Ovary (tissue), 9 donors: ENCODE results near the gene DCHS2. TPM values are rescaled to one million over a fixed set of nuclear protein-coding genes. Genes with fewer than 3 reads are reported as not detected.

Experiments used
- DNase-seq, 5 donors: peaks; one replicate each; pipeline ENCODE4 v3.0.0-alpha.2; 2019 to 2020
- H3K27ac ChIP-seq, 2 donors: fragments of 200-600 bp; one replicate each; pipeline versions ENCODE4 v1.5.1 to v1.8.0; 2019 to 2022
- H3K27me3 ChIP-seq: fragments of 200-600 bp; one replicate; pipeline ENCODE4 v1.8.0; 2022
- H3K36me3 ChIP-seq: fragments of 200-600 bp; sonication (generic); one replicate; pipeline ENCODE4 v1.5.1; 2019
- H3K4me1 ChIP-seq: one replicate; pipeline ENCODE4 v1.8.1; 2013; ENCODE audit warnings: mild to moderate bottlenecking, moderate library complexity; ENCODE audit not compliant: insufficient read depth
- H3K4me3 ChIP-seq: fragments of 200-600 bp; sonication (generic); one replicate; pipeline ENCODE4 v1.5.1; 2017
- H3K9me3 ChIP-seq, 2 donors: fragments of 200-600 bp in 1 of 2; sonication (generic) in 1 of 2; one replicate each; pipeline versions ENCODE4 v1.5.1 to v1.8.1; 2013 to 2019; ENCODE audit warnings: mild to moderate bottlenecking in 1 of 2, moderate library complexity in 1 of 2
- CTCF ChIP-seq, 3 donors: fragments of 450-650 bp in 2 of 3; fragments of 200-600 bp in 1 of 3; IDR thresholded peaks; one replicate each; pipeline versions ENCODE4 v1.5.1 to v1.8.0; 2016 to 2022; ENCODE audit warnings: antibody characterized with exemption in 3 of 3, mild to moderate bottlenecking in 1 of 3
- EP300 ChIP-seq: sonication (generic); formaldehyde crosslinking; IDR thresholded peaks from one replicate; pipeline ENCODE4 v1.6.1; 2017; ENCODE audit warnings: antibody characterized with exemption
- POLR2A ChIP-seq: fragments of 450-650 bp; IDR thresholded peaks from one replicate; pipeline ENCODE4 v1.6.1; 2017; ENCODE audit warnings: antibody characterized with exemption, mild to moderate bottlenecking, moderate library complexity
- WGBS, 3 donors: extraction: QIAGEN DNeasy Blood & Tissue Kit in 1 of 3; methylation state at CpG; one replicate each; pipeline versions ENCODE4 v1.1.5 to v1.1.7; 2013 to 2017; 5-methylcytosine and 5-hydroxymethylcytosine counted together
- intact Hi-C, 4 donors: fragments of 100-400 bp; cut with DNase I; formaldehyde crosslinking; loops; one replicate each; pipeline versions ENCODE4 v1.11.0 to v1.15.1; 2022 to 2023
- polyA plus RNA-seq, 2 donors: library from polyadenylated mRNA; stranded (reverse); fragments of 200-250 nt in 1 of 2; fragments of 350-450 nt in 1 of 2; fragmentation: Illumina TruSeq in 1 of 2; extraction: RNeasy Lipid Tissue Mini Kit (QIAGEN cat#74804) in 1 of 2; gene quantifications; one replicate each; pipeline ENCODE4 v1.2.3, GENCODE V29; 2013 to 2014
- total RNA-seq, 7 donors: library from RNA; depleted of rRNA in 2 of 7; stranded (reverse); fragments of >200 nt in 2 of 7; fragmentation: NEBNext Ultra II Directional in 3 of 7; extraction: Animal tissue kit (Norgen Biotek cat#: 25700) in 3 of 7; gene quantifications; one replicate each; pipeline versions ENCODE4 v1.1.0 to v1.2.4, GENCODE V29; 2016 to 2023
- donor health status: DM: no; HTN: no; CAD: no; lungs with moderate emphysema.
- donor health status: DM: no; HTN: no; CAD: no.
- donor health status: Bipolar disorder and iron deficiency.
- donor health status: DM: yes; HTN: yes; CAD: no.
- donor health status: DM: no; HTN: no; CAD: no.
- donor health status: DM: yes; HTN: yes; CAD: no.

DCHS2 gene
- total and polyA plus RNA-seq, 9 donors = 0.68 to 8.7 (median 2.6) TPM

- no peaks in the 10 kb centered on the region for H3K9me3 ChIP-seq
- H3K27me3 ChIP-seq = no peaks in the 10 kb centered on the region
- TF ChIP-seq EP300 (no peak), CTCF (IDR thresholded peaks at IDR 0.05) (no peak), POLR2A (no peak)
- WGBS, 3 donors = 83 to 84% (median 84%) methylated on average over 4 of the region's 4 CpGs
- no peaks in the 10 kb centered on the region for H3K4me1 ChIP-seq
- no peaks in the 10 kb centered on the region for H3K36me3 ChIP-seq
- no peak for DNase-seq
- no peak overlapping the region for H3K27ac ChIP-seq
- intact Hi-C loops = no loop called here
- H3K4me3 ChIP-seq = no peak overlapping the region
Measured at GRCh38 chr4:154384012-154384411, 107.6 kb downstream of the DCHS2 start.

- TF ChIP-seq POLR2A (no peak), CTCF (IDR thresholded peaks at IDR 0.05) (no peak), EP300 (no peak)
Measured at GRCh38 chr4:154376486-154376885, 115.1 kb downstream of the DCHS2 start.

GRCh38 chr4:154368060-154368459, 123.5 kb downstream of the DCHS2 start:
- Histone ChIP-seq H3K9me3 (no peaks in the 10 kb centered on the region), H3K36me3 (no peaks in the 10 kb centered on the region), H3K4me1 (peaks cover 3% of the 10 kb centered on the region), H3K4me3 (no peak overlapping the region), H3K27me3 (no peaks in the 10 kb centered on the region), H3K27ac (no peak overlapping the region)
- no peak for TF ChIP-seq POLR2A
- no peak for TF ChIP-seq CTCF (IDR thresholded peaks at IDR 0.05)
- TF ChIP-seq EP300 = no peak
- 33 to 49% (median 37%) methylated on average over 4 of the region's 4 CpGs for WGBS, 3 donors
- intact Hi-C loops = no loop called here
- no peak for DNase-seq

More at GRCh38 chr4:154376486-154376885, 115.1 kb downstream of the DCHS2 start:
- DNase-seq = no peak
- H3K4me1 ChIP-seq = no peaks in the 10 kb centered on the region
- H3K27me3 ChIP-seq = no peaks in the 10 kb centered on the region
- H3K9me3 ChIP-seq = no peaks in the 10 kb centered on the region
- intact Hi-C loops = no loop called here
- H3K4me3 ChIP-seq = no peak overlapping the region
- no peaks in the 10 kb centered on the region for H3K36me3 ChIP-seq
- 86 to 96% (median 92%) methylated on average over 1 of the region's 1 CpG for WGBS, 3 donors
- no peak overlapping the region for H3K27ac ChIP-seq

- H3K4me3 ChIP-seq = no peak overlapping the region
- H3K27me3 ChIP-seq = no peaks in the 10 kb centered on the region
- DNase-seq = no peak
- peaks cover 3% of the 10 kb centered on the region for H3K4me1 ChIP-seq
- H3K27ac ChIP-seq = no peak overlapping the region
- WGBS, 3 donors = 14 to 23% (median 20%) methylated on average over 2 of the region's 2 CpGs
- no peaks in the 10 kb centered on the region for H3K9me3 ChIP-seq
- TF ChIP-seq CTCF (IDR thresholded peaks at IDR 0.05) = no peak
- TF ChIP-seq EP300 = no peak
- TF ChIP-seq POLR2A = no peak
- H3K36me3 ChIP-seq = no peaks in the 10 kb centered on the region
- intact Hi-C loops = no loop called here
Measured at GRCh38 chr4:154367659-154368058, 123.9 kb downstream of the DCHS2 start.
